ENCODE measurements around the gene SDC1. TPM values are rescaled to one million over a fixed set of nuclear protein-coding genes. Genes with fewer than 3 reads are reported as not detected.

SDC1 gene
- total and polyA plus RNA-seq, 2 donors, result 65.3 to 87.1 TPM

GRCh38 chr2:20176760-20177159 lies 48.2 kb downstream of the SDC1 start:
- WGBS, result 86% methylated on average over 5 of the region's 5 CpGs

GRCh38 chr2:20175931-20176330 lies 49.0 kb downstream of the SDC1 start:
- H3K36me3 ChIP-seq (ENCODE audit: insufficient read depth), result no peaks in the 10 kb centered on the region
- no peaks in the 10 kb centered on the region for H3K4me1 ChIP-seq (ENCODE audit: insufficient read depth)
- no peak overlapping the region for H3K4me3 ChIP-seq (ENCODE audit: low read depth, low read length)
- no peak for DNase-seq (ENCODE audit: extremely low spot score)
- WGBS, result 86% methylated on average over 3 of the region's 3 CpGs
- no peak overlapping the region for H3K27ac ChIP-seq (ENCODE audit: low read depth)

More at GRCh38 chr2:20176760-20177159, 48.2 kb downstream of the SDC1 start:
- DNase-seq (ENCODE audit: extremely low spot score), result no peak
- Histone ChIP-seq H3K36me3 (ENCODE audit: insufficient read depth) (no peaks in the 10 kb centered on the region), H3K4me3 (ENCODE audit: low read depth, low read length) (no peak overlapping the region), H3K4me1 (ENCODE audit: insufficient read depth) (no peaks in the 10 kb centered on the region), H3K27ac (ENCODE audit: low read depth) (no peak overlapping the region)

DNA sequence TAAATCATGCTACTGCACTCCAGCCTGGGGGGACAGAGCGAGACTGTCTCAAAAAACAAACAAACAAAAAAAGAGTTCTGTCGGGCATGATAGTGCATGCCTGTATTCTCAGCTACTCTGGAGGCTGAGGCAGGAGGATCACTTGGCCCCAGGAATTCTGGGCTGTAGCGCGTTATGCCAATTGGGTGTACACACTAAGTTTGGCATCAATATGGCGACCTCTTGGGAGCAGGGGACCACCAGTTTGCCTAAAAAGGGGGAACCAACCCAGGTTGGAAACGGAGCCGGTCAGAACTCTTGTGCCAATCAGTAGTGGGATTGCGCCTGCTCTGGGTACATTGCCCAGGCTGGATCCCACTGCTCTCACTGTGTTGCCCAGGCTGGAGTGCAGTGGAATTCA lies 49.7 kb downstream of the SDC1 start:
- 92% methylated on average over 8 of the region's 8 CpGs for WGBS
- H3K4me1 ChIP-seq (ENCODE audit: insufficient read depth), result no peaks in the 10 kb centered on the region
- no peak for DNase-seq (ENCODE audit: extremely low spot score)
- H3K4me3 ChIP-seq (ENCODE audit: low read depth, low read length), result no peak overlapping the region
- no peak overlapping the region for H3K27ac ChIP-seq (ENCODE audit: low read depth)
- H3K36me3 ChIP-seq (ENCODE audit: insufficient read depth), result no peaks in the 10 kb centered on the region

- no peak overlapping the region for H3K4me3 ChIP-seq (ENCODE audit: low read depth, low read length)
- no peaks in the 10 kb centered on the region for H3K4me1 ChIP-seq (ENCODE audit: insufficient read depth)
- WGBS, result 99% methylated on average over 2 of the region's 2 CpGs
- no peak for DNase-seq (ENCODE audit: extremely low spot score)
- H3K36me3 ChIP-seq (ENCODE audit: insufficient read depth), result no peaks in the 10 kb centered on the region
- no peak overlapping the region for H3K27ac ChIP-seq (ENCODE audit: low read depth)
These were observed 50.5 kb downstream of the SDC1 start for GRCh38 chr2:20174410-20174809.

GRCh38 chr2:20173496-20174402 lies 51.2 kb downstream of the SDC1 start:
- Histone ChIP-seq H3K4me3 (ENCODE audit: low read depth, low read length) (no peak overlapping the region), H3K36me3 (ENCODE audit: insufficient read depth) (no peaks in the 10 kb centered on the region), H3K27ac (ENCODE audit: low read depth) (no peak overlapping the region), H3K4me1 (ENCODE audit: insufficient read depth) (no peaks in the 10 kb centered on the region)
- 85% methylated on average over 14 of the region's 14 CpGs for WGBS
- DNase-seq (ENCODE audit: extremely low spot score), result no peak

- Histone ChIP-seq H3K4me3 (ENCODE audit: low read depth, low read length) (no peak overlapping the region), H3K36me3 (ENCODE audit: insufficient read depth) (no peaks in the 10 kb centered on the region), H3K27ac (ENCODE audit: low read depth) (peak overlapping the region; percentile 41), H3K4me1 (ENCODE audit: insufficient read depth) (no peaks in the 10 kb centered on the region)
- DNase-seq (ENCODE audit: extremely low spot score), result no peak
- 95% methylated on average over 5 of the region's 5 CpGs for WGBS
These were observed 51.9 kb downstream of the SDC1 start for GRCh38 chr2:20173064-20173463.

DNA sequence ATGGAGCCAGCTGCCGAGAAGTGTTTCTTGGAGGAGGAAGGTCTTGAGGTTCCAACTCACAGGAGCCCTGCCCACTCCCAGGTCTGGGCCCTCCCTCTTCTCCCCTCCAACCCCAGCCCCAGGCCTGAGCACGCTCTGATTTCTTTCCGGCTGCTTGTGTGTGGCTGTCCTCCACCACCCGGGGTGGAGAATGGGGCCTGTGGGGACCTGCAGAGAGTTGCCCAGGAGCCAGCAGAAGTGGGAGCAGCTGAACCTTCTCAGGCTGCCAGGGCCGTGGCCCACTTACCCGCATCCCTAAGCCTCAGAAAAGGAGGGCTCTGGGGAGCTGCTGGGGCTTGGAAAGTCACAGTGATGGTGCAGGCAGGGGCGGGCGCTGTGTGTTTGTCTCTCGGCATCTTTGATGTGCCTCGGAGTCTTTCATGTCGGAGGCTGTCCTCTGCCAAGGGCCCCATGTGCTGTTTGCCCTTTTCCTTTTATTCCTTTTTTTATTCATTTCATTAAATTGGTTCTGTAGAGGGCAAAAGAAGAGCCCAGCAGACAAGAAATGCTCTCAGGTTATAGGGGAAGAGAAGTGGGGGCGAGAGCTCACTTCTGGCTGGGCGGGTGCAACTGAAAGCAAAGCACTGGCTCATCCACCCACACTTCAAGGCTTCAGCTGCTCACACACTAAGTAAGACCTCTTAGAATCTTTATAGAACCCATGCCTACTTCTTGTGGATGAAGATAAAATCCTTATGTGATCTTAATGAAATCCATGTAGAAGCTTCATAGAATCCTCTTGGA lies 52.5 kb downstream of the SDC1 start:
- Histone ChIP-seq H3K4me3 (ENCODE audit: low read depth, low read length) (no peak overlapping the region), H3K4me1 (ENCODE audit: insufficient read depth) (no peaks in the 10 kb centered on the region), H3K27ac (ENCODE audit: low read depth) (peak overlapping the region; percentile 41), H3K36me3 (ENCODE audit: insufficient read depth) (no peaks in the 10 kb centered on the region)
- 60% methylated on average over 13 of the region's 13 CpGs for WGBS
- peak; percentile 58 for DNase-seq (ENCODE audit: extremely low spot score)

GRCh38 chr2:20171445-20171977 lies 53.4 kb downstream of the SDC1 start:
- Histone ChIP-seq H3K4me3 (ENCODE audit: low read depth, low read length) (no peak overlapping the region), H3K27ac (ENCODE audit: low read depth) (peak overlapping the region; percentile 23), H3K4me1 (ENCODE audit: insufficient read depth) (no peaks in the 10 kb centered on the region), H3K36me3 (ENCODE audit: insufficient read depth) (no peaks in the 10 kb centered on the region)
- 92% methylated on average over 3 of the region's 3 CpGs for WGBS
- no peak for DNase-seq (ENCODE audit: extremely low spot score)

DNA sequence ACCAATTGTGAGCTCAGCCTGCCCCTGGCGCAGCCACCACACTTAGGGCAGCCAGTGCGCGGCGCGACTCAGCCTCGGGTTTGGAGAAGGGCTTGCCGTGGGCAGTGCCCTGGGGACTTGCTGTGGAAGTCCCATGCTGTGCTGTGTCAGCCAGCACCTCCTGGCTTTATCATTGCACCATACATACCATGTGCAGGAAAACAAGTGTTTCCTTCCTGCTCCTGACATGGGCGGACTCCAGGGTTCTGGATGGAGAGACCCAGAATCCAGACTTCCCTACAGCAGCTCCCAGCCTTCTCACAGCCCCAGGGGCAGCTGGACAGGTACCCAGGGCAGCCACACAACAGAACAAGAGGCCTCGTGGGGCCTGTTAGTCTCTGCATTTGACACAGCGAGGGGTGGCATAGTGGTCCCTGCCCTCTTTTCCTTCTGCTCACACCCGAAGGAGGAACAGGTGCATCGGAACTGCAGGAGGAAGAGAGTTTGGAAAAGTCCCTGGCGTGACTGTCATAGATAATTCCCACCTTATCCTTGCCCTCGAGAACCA lies 54.2 kb downstream of the SDC1 start:
- DNase-seq (ENCODE audit: extremely low spot score), result no peak
- WGBS, result 81% methylated on average over 14 of the region's 14 CpGs
- no peaks in the 10 kb centered on the region for H3K36me3 ChIP-seq (ENCODE audit: insufficient read depth)
- H3K27ac ChIP-seq (ENCODE audit: low read depth), result no peak overlapping the region
- H3K4me1 ChIP-seq (ENCODE audit: insufficient read depth), result no peaks in the 10 kb centered on the region
- H3K4me3 ChIP-seq (ENCODE audit: low read depth, low read length), result no peak overlapping the region

DNA sequence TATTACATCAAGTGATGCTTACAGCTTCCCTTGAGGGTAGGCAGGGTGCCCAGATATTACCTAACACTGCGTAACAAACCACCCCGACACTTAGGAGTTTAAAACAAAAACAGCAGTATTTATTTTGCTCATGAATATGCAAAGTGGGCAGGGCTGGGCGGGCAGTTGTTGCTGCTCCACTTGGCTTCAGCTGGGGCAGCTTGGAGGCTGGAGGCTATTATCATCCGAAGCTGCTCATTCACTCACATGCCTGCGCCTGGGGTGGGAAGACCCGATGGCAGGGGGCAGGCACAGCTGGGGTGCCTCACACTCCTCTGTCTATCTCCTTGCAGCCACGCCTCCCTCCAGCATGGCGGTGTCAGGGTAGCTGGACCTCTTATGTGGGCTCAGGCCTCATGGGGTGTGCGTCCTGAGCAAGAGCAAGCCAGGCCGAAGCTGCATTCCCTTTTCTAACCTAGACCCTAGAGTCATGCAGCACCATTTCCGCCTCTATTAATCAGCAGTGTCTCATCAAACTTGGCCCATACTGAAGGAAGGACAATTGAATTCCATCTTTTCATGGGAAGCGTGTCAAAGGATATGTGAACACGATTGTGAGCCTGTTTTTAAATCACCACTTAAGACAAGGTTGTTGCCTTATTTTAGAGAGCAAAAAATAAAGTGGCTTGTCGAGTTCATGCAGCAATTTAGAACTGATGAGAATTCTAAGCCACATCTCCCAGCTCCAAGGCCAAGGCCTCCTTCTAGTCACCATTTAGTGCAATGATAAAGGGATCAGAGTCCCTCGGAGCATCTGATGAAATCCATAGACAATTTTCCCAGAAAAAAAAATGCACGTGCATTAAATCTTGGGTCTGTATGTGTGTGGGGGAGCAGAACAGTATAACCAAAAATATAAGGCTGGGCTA lies 54.9 kb downstream of the SDC1 start:
- H3K4me3 ChIP-seq (ENCODE audit: low read depth, low read length), result no peak overlapping the region
- no peaks in the 10 kb centered on the region for H3K4me1 ChIP-seq (ENCODE audit: insufficient read depth)
- H3K27ac ChIP-seq (ENCODE audit: low read depth), result no peak overlapping the region
- no peaks in the 10 kb centered on the region for H3K36me3 ChIP-seq (ENCODE audit: insufficient read depth)
- DNase-seq (ENCODE audit: extremely low spot score), result no peak
- WGBS, result 88% methylated on average over 16 of the region's 16 CpGs

DNA sequence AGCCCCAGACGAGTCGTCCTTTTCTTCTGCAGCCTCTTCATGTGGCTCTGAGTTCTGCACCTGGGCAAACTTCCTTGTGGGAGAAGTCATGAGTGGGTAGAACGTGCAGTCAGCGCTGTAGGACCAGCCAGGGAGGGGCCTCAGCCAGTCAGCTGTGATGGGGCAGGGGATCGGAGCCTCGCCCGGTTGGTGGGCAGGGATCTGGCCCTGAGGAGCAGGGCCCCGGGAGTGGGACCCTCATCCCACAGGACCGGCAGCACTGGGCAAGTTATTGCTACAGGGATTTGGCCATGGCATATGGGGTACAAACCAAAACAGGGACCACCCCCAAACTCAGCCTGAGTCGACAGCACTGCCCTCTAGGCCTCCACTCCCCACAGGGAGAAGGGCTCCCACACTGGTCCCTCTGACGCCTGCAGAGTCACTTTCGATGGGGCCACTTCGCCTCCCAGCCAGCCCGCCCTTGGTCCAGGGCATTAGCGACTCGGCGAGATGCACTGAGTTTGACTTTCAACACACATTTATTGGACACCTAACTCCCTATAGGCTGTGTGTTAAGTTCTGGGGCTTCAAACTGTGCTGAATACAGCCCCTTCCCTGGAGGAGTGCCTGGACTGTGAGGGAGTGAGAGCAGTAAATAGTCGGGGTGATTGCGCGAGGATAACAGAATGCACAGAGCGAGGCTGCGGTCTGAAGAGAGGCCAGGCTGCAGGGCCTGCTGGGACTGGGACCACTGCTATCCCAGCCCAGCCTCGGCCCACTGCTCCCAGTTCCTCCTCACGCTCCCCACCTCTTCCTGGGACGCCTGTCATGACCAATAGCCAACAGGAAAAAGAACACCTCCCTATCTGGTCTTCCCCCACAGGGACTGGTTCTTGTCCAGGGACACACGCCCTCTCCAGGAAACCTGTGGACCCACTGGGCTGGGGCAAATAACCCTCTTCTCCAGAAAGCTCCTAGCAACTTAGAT lies 55.9 kb downstream of the SDC1 start:
- 86% methylated on average over 26 of the region's 26 CpGs for WGBS
- Histone ChIP-seq H3K4me3 (ENCODE audit: low read depth, low read length) (no peak overlapping the region), H3K27ac (ENCODE audit: low read depth) (no peak overlapping the region), H3K4me1 (ENCODE audit: insufficient read depth) (no peaks in the 10 kb centered on the region), H3K36me3 (ENCODE audit: insufficient read depth) (no peaks in the 10 kb centered on the region)
- no peak for DNase-seq (ENCODE audit: extremely low spot score)
